B cell (primary cell): Measurements from ENCODE around the gene RAC3. TPM values are rescaled to one million over a fixed set of nuclear protein-coding genes. Genes with fewer than 3 reads are reported as not detected.

ENCODE experiments used
- ATAC-seq: fragments of 200-7000 bp; cut with Tn5 transposase; one replicate; pipeline ENCODE4 v1.10.0; 2021; ENCODE audit warnings: low read depth, mild to moderate bottlenecking, moderate number of reproducible peaks, moderate library complexity
- CTCF ChIA-PET: fragments of 350-600 bp; sonication (Branson Sonifier 250); formaldehyde crosslinking; loops from one replicate; lab custom pipeline; 2021; ENCODE audit warnings: antibody characterized with exemption, inconsistent platforms; lab: Charles Lee
- POLR2A ChIA-PET: fragments of 350-600 bp; sonication (Branson Sonifier 250); formaldehyde crosslinking; loops from one replicate; lab custom pipeline; 2021; ENCODE audit warnings: antibody characterized with exemption; lab: Charles Lee
- DNase-seq: peaks from one replicate; pipeline ENCODE4 v3.0.0; 2013
- H2AFZ ChIP-seq: 2 replicates; pipeline ENCODE4 v1.6.1; 2012; ENCODE audit warnings: mild to moderate bottlenecking, low read depth, low read length; ENCODE audit not compliant: insufficient read depth, poor library complexity, severe bottlenecking
- H3K27ac ChIP-seq, 2 donors: 1 replicate in 1 of 2; 2 replicates in 1 of 2; pipeline ENCODE4 v1.5.1; 2012 to 2013; ENCODE audit warnings: low read length in 2 of 2, mild to moderate bottlenecking in 2 of 2, moderate library complexity in 1 of 2
- H3K27me3 ChIP-seq, 4 experiments: fragments of 200-600 bp in 1 of 4; sonication (generic) in 1 of 4; replicated peaks in 1 of 4; 1 replicate in 2 of 4; 2 replicates in 2 of 4; pipeline versions ENCODE4 v1.6.1 to v1.7.0; 2013 to 2016; ENCODE audit warnings: low read length in 3 of 4, mild to moderate bottlenecking in 2 of 4, mixed read lengths in 1 of 4, moderate library complexity in 1 of 4; ENCODE audit not compliant: insufficient read depth in 4 of 4, control insufficient read depth in 3 of 4; ENCODE audit errors: control extremely low read depth in 1 of 4
- H3K36me3 ChIP-seq, 2 experiments: replicated peaks in 1 of 2; 1 replicate in 1 of 2; 2 replicates in 1 of 2; pipeline versions ENCODE4 v1.6.1 to v1.7.1; 2013; ENCODE audit warnings: low read length in 1 of 2; ENCODE audit not compliant: insufficient read depth in 2 of 2, control insufficient read depth in 1 of 2; ENCODE audit errors: control extremely low read depth in 1 of 2, extremely low read depth in 1 of 2
- H3K4me1 ChIP-seq, 2 donors: fragments of 200-600 bp in 1 of 2; sonication (generic) in 1 of 2; 1 replicate in 1 of 2; 2 replicates in 1 of 2; pipeline versions ENCODE4 v1.5.1 to v1.6.1; 2013 to 2017; ENCODE audit warnings: low read length in 2 of 2; ENCODE audit not compliant: control insufficient read depth in 2 of 2, insufficient read depth in 2 of 2
- H3K4me2 ChIP-seq: replicated peaks from 2 replicates; pipeline ENCODE3; 2012; ENCODE audit warnings: mild to moderate bottlenecking, low read depth, low read length; ENCODE audit not compliant: poor library complexity, severe bottlenecking
- H3K4me3 ChIP-seq, 5 experiments: fragments of 200-600 bp in 1 of 5; sonication (generic) in 1 of 5; 1 replicate in 3 of 5; 2 replicates in 2 of 5; pipeline versions ENCODE4 v1.5.1 to v1.7.0; 2011 to 2016; ENCODE audit warnings: low read length in 4 of 5, mild to moderate bottlenecking in 4 of 5, low read depth in 2 of 5, control low read depth in 1 of 5, moderate library complexity in 1 of 5; ENCODE audit not compliant: insufficient read depth in 1 of 5; ENCODE audit errors: control extremely low read depth in 1 of 5, extremely low read depth in 1 of 5
- H3K79me2 ChIP-seq: fragments of 200-600 bp; sonication (generic); one replicate; pipeline ENCODE4 v1.6.0; 2016; ENCODE audit warnings: low read length; ENCODE audit not compliant: control insufficient read depth, insufficient read depth
- H3K9ac ChIP-seq: fragments of 200-600 bp; sonication (generic); 2 replicates; pipeline ENCODE4 v1.6.1; 2017; ENCODE audit warnings: mild to moderate bottlenecking, low read length, moderate library complexity
- H3K9me3 ChIP-seq, 3 donors: one replicate each; pipeline versions ENCODE4 v1.6.1 to v1.7.1; 2013; ENCODE audit warnings: low read length in 2 of 3; ENCODE audit not compliant: control insufficient read depth in 2 of 3, insufficient read depth in 1 of 3; ENCODE audit errors: control extremely low read depth in 1 of 3
- H4K20me1 ChIP-seq: 2 replicates; pipeline ENCODE4 v1.6.0; 2012; ENCODE audit warnings: mild to moderate bottlenecking, low read length; ENCODE audit not compliant: insufficient read depth, control insufficient read depth, poor library complexity, severe bottlenecking
- H3K27ac Mint-ChIP-seq: one replicate; pipeline ENCODE4 v1.8.0; 2021; ENCODE audit warnings: mixed read lengths
- H3K27me3 Mint-ChIP-seq: one replicate; pipeline ENCODE4 v1.8.0; 2021; ENCODE audit warnings: mixed read lengths
- H3K4me1 Mint-ChIP-seq: one replicate; pipeline ENCODE4 v1.8.0; 2021; ENCODE audit warnings: mixed read lengths
- H3K4me3 Mint-ChIP-seq: one replicate; pipeline ENCODE4 v1.8.0; 2021; ENCODE audit warnings: mixed read lengths
- H3K9me3 Mint-ChIP-seq: one replicate; pipeline ENCODE4 v1.8.0; 2022; ENCODE audit warnings: mixed read lengths; ENCODE audit not compliant: insufficient read depth
- EZH2 ChIP-seq: IDR thresholded peaks from 2 replicates; pipeline ENCODE4 v1.6.1; 2012; ENCODE audit warnings: borderline replicate concordance, low read depth, mild to moderate bottlenecking, moderate library complexity, low read length; ENCODE audit not compliant: insufficient read depth, poor library complexity, severe bottlenecking
- WGBS: methylation state at CpG from one replicate; pipeline ENCODE4 v1.1.5; 2013; ENCODE audit warnings: missing lambda C conversion rate; ENCODE audit not compliant: insufficient coverage; 5-methylcytosine and 5-hydroxymethylcytosine counted together
- intact Hi-C: fragments of 100-400 bp; cut with micrococcal nuclease; formaldehyde crosslinking; loops from one replicate; pipeline ENCODE4 v1.10.0; 2022
- polyA plus RNA-seq: library from polyadenylated mRNA; depleted of rRNA; stranded (reverse); fragments of >200 nt; gene quantifications from 2 replicates; pipeline ENCODE4 v1.2.3, GENCODE V29; 2012
- total RNA-seq, 2 donors: library from RNA; stranded (reverse); fragments of 120-200 nt in 1 of 2; gene quantifications; 1 replicate in 1 of 2; 2 replicates in 1 of 2; pipeline versions ENCODE4 v1.2.3 to v1.2.4, GENCODE V29; 2013 to 2022
- TF ChIP-seq, protein P1 (sequence below): fragments of 200-600 bp; IDR thresholded peaks from one replicate; pipeline ENCODE4 v1.8.0; 2022; ENCODE audit warnings: antibody characterized with exemption, mild to moderate bottlenecking

Gene RAC3
- total and polyA plus RNA-seq, 2 donors (not counting 1 experiment from before 2014, with no cell fraction given): 0.62 to 2.0 TPM

DNA sequence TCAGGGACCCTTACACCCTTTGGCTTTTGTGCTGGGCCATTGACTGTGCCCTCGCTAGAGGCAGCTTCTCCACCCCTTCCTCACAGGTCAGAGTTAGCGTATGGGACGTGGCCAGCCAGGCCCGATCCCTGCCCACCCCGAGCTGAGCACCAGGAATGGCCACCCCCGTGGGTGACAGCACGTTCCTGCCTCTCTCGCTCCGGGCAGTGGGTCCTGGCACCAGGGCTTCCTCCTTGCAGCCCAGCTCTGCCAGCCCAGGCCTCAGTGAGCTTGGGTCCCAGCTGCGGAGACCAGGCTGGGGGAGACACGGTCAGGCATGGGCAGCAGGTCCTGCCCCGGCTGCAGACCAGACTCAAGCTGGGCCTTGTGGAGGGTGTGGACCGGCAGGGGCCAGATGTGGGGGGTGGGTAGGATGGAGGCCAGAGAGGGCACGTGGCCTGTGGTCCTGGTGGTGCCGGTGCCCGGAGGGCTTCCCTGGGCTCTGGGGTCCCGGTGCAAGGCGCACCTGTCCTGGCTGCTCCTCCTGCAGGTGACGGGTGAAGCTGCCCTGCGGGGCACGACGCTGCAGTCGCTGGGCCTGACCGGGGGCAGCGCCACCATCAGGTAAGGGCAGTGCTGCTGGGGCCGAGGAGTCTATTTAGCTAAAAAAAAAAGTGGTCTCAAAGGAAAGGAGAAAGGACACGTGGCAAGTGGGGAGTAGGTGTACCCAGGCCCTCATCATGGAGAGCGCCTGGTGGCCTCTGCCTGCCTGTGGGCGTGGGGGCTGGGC is 35.8 kb upstream of the RAC3 start:
- Histone ChIP-seq H3K4me2 (no peak overlapping the region), H3K27me3 (no peaks in the 10 kb centered on the region), H4K20me1 (peaks cover 21% of the 10 kb centered on the region), H3K9me3 (no peaks in the 10 kb centered on the region), H3K79me2 (peaks cover 17% of the 10 kb centered on the region), H3K4me3 (no peak overlapping the region), H3K9ac (no peak overlapping the region), H3K27ac (no peak overlapping the region), H3K4me1 (no peaks in the 10 kb centered on the region), H2AFZ (no peak overlapping the region), H3K36me3 (peaks cover 0 to 2% of the 10 kb centered on the region in 2 experiments)
- ChIA-PET POLR2A (no interaction called here), CTCF (interaction anchor here (1.4 kb wide), 1 partner anchor 36 kb away, joined by 5 read pairs; no protein-coding TSS in a partner anchor)
- DNase-seq (no peak), ATAC-seq (no peak)
- Mint-ChIP-seq H3K4me3 (no peak overlapping the region), H3K4me1 (peaks cover 3% of the 10 kb centered on the region), H3K27me3 (no peaks in the 10 kb centered on the region), H3K27ac (no peak overlapping the region), H3K9me3 (no peaks in the 10 kb centered on the region)
- intact Hi-C loops: no loop called here
- TF ChIP-seq, protein P1, sequence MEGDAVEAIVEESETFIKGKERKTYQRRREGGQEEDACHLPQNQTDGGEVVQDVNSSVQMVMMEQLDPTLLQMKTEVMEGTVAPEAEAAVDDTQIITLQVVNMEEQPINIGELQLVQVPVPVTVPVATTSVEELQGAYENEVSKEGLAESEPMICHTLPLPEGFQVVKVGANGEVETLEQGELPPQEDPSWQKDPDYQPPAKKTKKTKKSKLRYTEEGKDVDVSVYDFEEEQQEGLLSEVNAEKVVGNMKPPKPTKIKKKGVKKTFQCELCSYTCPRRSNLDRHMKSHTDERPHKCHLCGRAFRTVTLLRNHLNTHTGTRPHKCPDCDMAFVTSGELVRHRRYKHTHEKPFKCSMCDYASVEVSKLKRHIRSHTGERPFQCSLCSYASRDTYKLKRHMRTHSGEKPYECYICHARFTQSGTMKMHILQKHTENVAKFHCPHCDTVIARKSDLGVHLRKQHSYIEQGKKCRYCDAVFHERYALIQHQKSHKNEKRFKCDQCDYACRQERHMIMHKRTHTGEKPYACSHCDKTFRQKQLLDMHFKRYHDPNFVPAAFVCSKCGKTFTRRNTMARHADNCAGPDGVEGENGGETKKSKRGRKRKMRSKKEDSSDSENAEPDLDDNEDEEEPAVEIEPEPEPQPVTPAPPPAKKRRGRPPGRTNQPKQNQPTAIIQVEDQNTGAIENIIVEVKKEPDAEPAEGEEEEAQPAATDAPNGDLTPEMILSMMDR: no peak
- no peak for TF ChIP-seq EZH2
- 97% methylated on average over 29 of the region's 29 CpGs for WGBS

DNA sequence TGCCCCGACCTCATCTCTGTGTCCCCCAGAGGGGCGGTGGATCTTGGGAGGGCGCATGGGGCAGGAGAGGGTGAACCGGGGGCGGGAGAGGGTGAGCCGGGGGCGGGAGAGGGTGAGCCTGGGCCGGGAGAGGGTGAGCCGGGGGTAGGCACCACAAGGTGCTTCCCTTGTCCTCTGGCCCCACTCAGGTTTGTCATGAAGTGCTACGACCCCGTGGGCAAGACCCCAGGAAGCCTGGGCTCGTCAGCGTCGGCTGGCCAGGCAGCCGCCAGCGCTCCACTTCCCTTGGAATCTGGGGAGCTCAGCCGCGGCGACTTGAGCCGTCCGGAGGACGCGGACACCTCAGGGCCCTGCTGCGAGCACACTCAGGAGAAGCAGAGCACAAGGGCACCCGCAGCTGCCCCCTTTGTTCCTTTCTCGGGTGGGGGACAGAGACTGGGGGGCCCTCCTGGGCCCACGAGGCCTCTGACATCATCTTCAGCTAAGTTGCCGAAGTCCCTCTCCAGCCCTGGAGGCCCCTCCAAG is 35.2 kb upstream of the RAC3 start:
- Histone ChIP-seq H3K79me2 (peaks cover 12% of the 10 kb centered on the region), H3K9ac (no peak overlapping the region), H3K4me2 (no peak overlapping the region), H3K9me3 (no peaks in the 10 kb centered on the region), H4K20me1 (peaks cover 18% of the 10 kb centered on the region), H3K27me3 (no peaks in the 10 kb centered on the region), H2AFZ (no peak overlapping the region), H3K4me3 (no peak overlapping the region), H3K4me1 (no peaks in the 10 kb centered on the region), H3K27ac (no peak overlapping the region), H3K36me3 (peaks cover 0 to 2% of the 10 kb centered on the region in 2 experiments)
- peaks cover 1% of the 10 kb centered on the region for H3K4me1 Mint-ChIP-seq
- ChIA-PET CTCF (interaction anchor here (0.6 kb wide), 1 partner anchor 24 kb away, joined by 3 read pairs; no protein-coding TSS in a partner anchor), POLR2A (no interaction called here)
- TF ChIP-seq EZH2: no peak
- TF ChIP-seq, protein P1: no peak
- no peak for ATAC-seq
- H3K4me3 Mint-ChIP-seq: no peak overlapping the region
- WGBS: 96% methylated on average over 27 of the region's 28 CpGs
- intact Hi-C loops: no loop called here
- no peak for DNase-seq
- H3K9me3 Mint-ChIP-seq: no peaks in the 10 kb centered on the region
- H3K27me3 Mint-ChIP-seq: no peaks in the 10 kb centered on the region
- no peak overlapping the region for H3K27ac Mint-ChIP-seq
